GM12891 (cell line): Measurements from ENCODE around the gene MRAP.

Experiments used
- PAX5 ChIP-seq: IDR thresholded peaks from 2 replicates; pipeline ENCODE4 v1.6.1; 2011; ENCODE audit warnings: low read length, moderate library complexity, mild to moderate bottlenecking; ENCODE audit not compliant: insufficient read depth, severe bottlenecking
- POLR2A ChIP-seq: IDR thresholded peaks from 2 replicates; pipeline ENCODE4 v1.6.1; 2011; ENCODE audit warnings: low read depth, low read length, control low read depth
- POLR2AphosphoS5 ChIP-seq: IDR thresholded peaks from 2 replicates; pipeline ENCODE4 v1.6.1; 2011; ENCODE audit warnings: low read depth, low read length, control low read depth
- POU2F2 ChIP-seq: IDR thresholded peaks from 2 replicates; pipeline ENCODE4 v1.6.1; 2011; ENCODE audit warnings: low read depth, mild to moderate bottlenecking, control low read depth, low read length, moderate library complexity
- SPI1 ChIP-seq: IDR thresholded peaks from 2 replicates; pipeline ENCODE4 v1.6.1; 2011; ENCODE audit warnings: low read depth, low read length, control low read depth
- TAF1 ChIP-seq: IDR thresholded peaks from 2 replicates; pipeline ENCODE4 v1.6.1; 2011; ENCODE audit warnings: low read depth, low read length, control low read depth

GRCh38 chr21:32302560-32302959 lies 3.9 kb downstream of the MRAP start:
- TF ChIP-seq POLR2A (no peak), POLR2AphosphoS5 (no peak), SPI1 (no peak), TAF1 (no peak), PAX5 (no peak), POU2F2 (no peak)
